ENCODE data around the gene DGKK. TPM values are rescaled to one million over a fixed set of nuclear protein-coding genes. Genes with fewer than 3 reads are reported as not detected.

DGKK gene
- total RNA-seq, result not detected

- H3K27me3 ChIP-seq (ENCODE audit: control insufficient read depth in 3 of 3, insufficient read depth in 3 of 3, low read length in 3 of 3), result peaks cover 33 to 78% (median 58%) of the 10 kb centered on the region in 3 donors
- H3K9me3 ChIP-seq (ENCODE audit: control insufficient read depth in 3 of 3, low read length in 3 of 3), result no peaks in the 10 kb centered on the region
- no peak within 1 kb of the TSS for H3K4me3 ChIP-seq (ENCODE audit: low read length in 3 of 3)
- no peak within 1 kb of the TSS for H3K27ac ChIP-seq (ENCODE audit: low read depth, low read length)
- no peak within 1 kb of the TSS for H3K9ac ChIP-seq (ENCODE audit: low read depth in 1 of 3, low read length in 3 of 3)
- no peaks in the 10 kb centered on the region for H3K36me3 ChIP-seq (ENCODE audit: control insufficient read depth in 3 of 3, insufficient read depth in 3 of 3, low read length in 3 of 3)
- H3K4me1 ChIP-seq (ENCODE audit: control insufficient read depth in 3 of 3, insufficient read depth in 3 of 3, low read length in 3 of 3), result peaks cover 0 to 3% (median 0%) of the 10 kb centered on the region in 3 donors
Measured at GRCh38 chrX:50470103-50471031, at the start of gene DGKK. DGKK (minus strand) TSS chrX:50470825; CDS start chrX:50470678, 147 bp downstream.

GRCh38 chrX:50514811-50515210, 44.2 kb upstream of the DGKK start:
- no peak overlapping the region for H3K9ac ChIP-seq (ENCODE audit: low read depth in 1 of 3, low read length in 3 of 3)
- no peak overlapping the region for H3K4me3 ChIP-seq (ENCODE audit: low read length in 3 of 3)
- H3K27ac ChIP-seq (ENCODE audit: low read depth, low read length), result no peak overlapping the region
- H3K36me3 ChIP-seq (ENCODE audit: control insufficient read depth in 3 of 3, insufficient read depth in 3 of 3, low read length in 3 of 3), result no peaks in the 10 kb centered on the region
- no peaks in the 10 kb centered on the region for H3K27me3 ChIP-seq (ENCODE audit: control insufficient read depth in 3 of 3, insufficient read depth in 3 of 3, low read length in 3 of 3)
- no peaks in the 10 kb centered on the region for H3K9me3 ChIP-seq (ENCODE audit: control insufficient read depth in 3 of 3, low read length in 3 of 3)
- no peaks in the 10 kb centered on the region for H3K4me1 ChIP-seq (ENCODE audit: control insufficient read depth in 3 of 3, insufficient read depth in 3 of 3, low read length in 3 of 3)

- H3K4me3 ChIP-seq (ENCODE audit: low read length in 3 of 3), result no peak overlapping the region
- H3K9ac ChIP-seq (ENCODE audit: low read depth in 1 of 3, low read length in 3 of 3), result no peak overlapping the region
- H3K27ac ChIP-seq (ENCODE audit: low read depth, low read length), result no peak overlapping the region
- H3K4me1 ChIP-seq (ENCODE audit: control insufficient read depth in 3 of 3, insufficient read depth in 3 of 3, low read length in 3 of 3), result no peaks in the 10 kb centered on the region
- H3K27me3 ChIP-seq (ENCODE audit: control insufficient read depth in 3 of 3, insufficient read depth in 3 of 3, low read length in 3 of 3), result peaks cover 0 to 5% (median 0%) of the 10 kb centered on the region in 3 donors
- H3K36me3 ChIP-seq (ENCODE audit: control insufficient read depth in 3 of 3, insufficient read depth in 3 of 3, low read length in 3 of 3), result no peaks in the 10 kb centered on the region
- H3K9me3 ChIP-seq (ENCODE audit: control insufficient read depth in 3 of 3, low read length in 3 of 3), result no peaks in the 10 kb centered on the region
Measured at GRCh38 chrX:50497114-50497513, 26.5 kb upstream of the DGKK start.

GRCh38 chrX:50495616-50496015, 25.0 kb upstream of the DGKK start:
- Histone ChIP-seq H3K9me3 (ENCODE audit: control insufficient read depth in 3 of 3, low read length in 3 of 3) (no peaks in the 10 kb centered on the region), H3K4me1 (ENCODE audit: control insufficient read depth in 3 of 3, insufficient read depth in 3 of 3, low read length in 3 of 3) (no peaks in the 10 kb centered on the region), H3K4me3 (ENCODE audit: low read length in 3 of 3) (no peak overlapping the region), H3K27ac (ENCODE audit: low read depth, low read length) (no peak overlapping the region), H3K36me3 (ENCODE audit: control insufficient read depth in 3 of 3, insufficient read depth in 3 of 3, low read length in 3 of 3) (no peaks in the 10 kb centered on the region), H3K27me3 (ENCODE audit: control insufficient read depth in 3 of 3, insufficient read depth in 3 of 3, low read length in 3 of 3) (peaks cover 0 to 5% (median 0%) of the 10 kb centered on the region in 3 donors), H3K9ac (ENCODE audit: low read depth in 1 of 3, low read length in 3 of 3) (no peak overlapping the region)

GRCh38 chrX:50492720-50493119, 22.1 kb upstream of the DGKK start:
- Histone ChIP-seq H3K27me3 (ENCODE audit: control insufficient read depth in 3 of 3, insufficient read depth in 3 of 3, low read length in 3 of 3) (peaks cover 0 to 5% (median 0%) of the 10 kb centered on the region in 3 donors), H3K9me3 (ENCODE audit: control insufficient read depth in 3 of 3, low read length in 3 of 3) (no peaks in the 10 kb centered on the region), H3K27ac (ENCODE audit: low read depth, low read length) (no peak overlapping the region), H3K9ac (ENCODE audit: low read depth in 1 of 3, low read length in 3 of 3) (no peak overlapping the region), H3K4me3 (ENCODE audit: low read length in 3 of 3) (no peak overlapping the region), H3K4me1 (ENCODE audit: control insufficient read depth in 3 of 3, insufficient read depth in 3 of 3, low read length in 3 of 3) (no peaks in the 10 kb centered on the region), H3K36me3 (ENCODE audit: control insufficient read depth in 3 of 3, insufficient read depth in 3 of 3, low read length in 3 of 3) (no peaks in the 10 kb centered on the region)

- no peak overlapping the region for H3K4me3 ChIP-seq (ENCODE audit: low read length in 3 of 3)
- H3K36me3 ChIP-seq (ENCODE audit: control insufficient read depth in 3 of 3, insufficient read depth in 3 of 3, low read length in 3 of 3), result no peaks in the 10 kb centered on the region
- H3K27ac ChIP-seq (ENCODE audit: low read depth, low read length), result no peak overlapping the region
- no peaks in the 10 kb centered on the region for H3K4me1 ChIP-seq (ENCODE audit: control insufficient read depth in 3 of 3, insufficient read depth in 3 of 3, low read length in 3 of 3)
- no peak overlapping the region for H3K9ac ChIP-seq (ENCODE audit: low read depth in 1 of 3, low read length in 3 of 3)
- H3K27me3 ChIP-seq (ENCODE audit: control insufficient read depth in 3 of 3, insufficient read depth in 3 of 3, low read length in 3 of 3), result peaks cover 0 to 3% (median 0%) of the 10 kb centered on the region in 3 donors
- peaks cover 0 to 2% (median 0%) of the 10 kb centered on the region in 3 donors for H3K9me3 ChIP-seq (ENCODE audit: control insufficient read depth in 3 of 3, low read length in 3 of 3)
Measured at GRCh38 chrX:50484662-50485061, 14.0 kb upstream of the DGKK start.

GRCh38 chrX:50483283-50483682, 12.7 kb upstream of the DGKK start:
- Histone ChIP-seq H3K36me3 (ENCODE audit: control insufficient read depth in 3 of 3, insufficient read depth in 3 of 3, low read length in 3 of 3) (no peaks in the 10 kb centered on the region), H3K27me3 (ENCODE audit: control insufficient read depth in 3 of 3, insufficient read depth in 3 of 3, low read length in 3 of 3) (peaks cover 0 to 3% (median 0%) of the 10 kb centered on the region in 3 donors), H3K9ac (ENCODE audit: low read depth in 1 of 3, low read length in 3 of 3) (no peak overlapping the region), H3K4me1 (ENCODE audit: control insufficient read depth in 3 of 3, insufficient read depth in 3 of 3, low read length in 3 of 3) (no peaks in the 10 kb centered on the region), H3K9me3 (ENCODE audit: control insufficient read depth in 3 of 3, low read length in 3 of 3) (peaks cover 0 to 2% (median 0%) of the 10 kb centered on the region in 3 donors), H3K4me3 (ENCODE audit: low read length in 3 of 3) (no peak overlapping the region), H3K27ac (ENCODE audit: low read depth, low read length) (no peak overlapping the region)

GRCh38 chrX:50475208-50475607, 4.6 kb upstream of the DGKK start:
- H3K9ac ChIP-seq (ENCODE audit: low read depth in 1 of 3, low read length in 3 of 3), result no peak overlapping the region
- peaks cover 19 to 42% (median 28%) of the 10 kb centered on the region in 3 donors for H3K27me3 ChIP-seq (ENCODE audit: control insufficient read depth in 3 of 3, insufficient read depth in 3 of 3, low read length in 3 of 3)
- H3K27ac ChIP-seq (ENCODE audit: low read depth, low read length), result no peak overlapping the region
- H3K4me3 ChIP-seq (ENCODE audit: low read length in 3 of 3), result no peak overlapping the region
- no peaks in the 10 kb centered on the region for H3K36me3 ChIP-seq (ENCODE audit: control insufficient read depth in 3 of 3, insufficient read depth in 3 of 3, low read length in 3 of 3)
- no peaks in the 10 kb centered on the region for H3K9me3 ChIP-seq (ENCODE audit: control insufficient read depth in 3 of 3, low read length in 3 of 3)
- peaks cover 0 to 3% (median 0%) of the 10 kb centered on the region in 3 donors for H3K4me1 ChIP-seq (ENCODE audit: control insufficient read depth in 3 of 3, insufficient read depth in 3 of 3, low read length in 3 of 3)

- peaks cover 0 to 3% (median 0%) of the 10 kb centered on the region in 3 donors for H3K4me1 ChIP-seq (ENCODE audit: control insufficient read depth in 3 of 3, insufficient read depth in 3 of 3, low read length in 3 of 3)
- H3K9me3 ChIP-seq (ENCODE audit: control insufficient read depth in 3 of 3, low read length in 3 of 3), result no peaks in the 10 kb centered on the region
- no peak overlapping the region for H3K27ac ChIP-seq (ENCODE audit: low read depth, low read length)
- H3K9ac ChIP-seq (ENCODE audit: low read depth in 1 of 3, low read length in 3 of 3), result no peak overlapping the region
- peaks cover 33 to 74% (median 55%) of the 10 kb centered on the region in 3 donors for H3K27me3 ChIP-seq (ENCODE audit: control insufficient read depth in 3 of 3, insufficient read depth in 3 of 3, low read length in 3 of 3)
- H3K36me3 ChIP-seq (ENCODE audit: control insufficient read depth in 3 of 3, insufficient read depth in 3 of 3, low read length in 3 of 3), result no peaks in the 10 kb centered on the region
- H3K4me3 ChIP-seq (ENCODE audit: low read length in 3 of 3), result no peak overlapping the region
Measured at GRCh38 chrX:50471390-50471789, 765 bp upstream of the DGKK start.

- H3K9me3 ChIP-seq (ENCODE audit: control insufficient read depth in 3 of 3, low read length in 3 of 3), result no peaks in the 10 kb centered on the region
- H3K27ac ChIP-seq (ENCODE audit: low read depth, low read length), result no peak overlapping the region
- H3K4me3 ChIP-seq (ENCODE audit: low read length in 3 of 3), result no peak overlapping the region
- H3K27me3 ChIP-seq (ENCODE audit: control insufficient read depth in 3 of 3, insufficient read depth in 3 of 3, low read length in 3 of 3), result peaks cover 36 to 74% (median 57%) of the 10 kb centered on the region in 3 donors
- no peaks in the 10 kb centered on the region for H3K36me3 ChIP-seq (ENCODE audit: control insufficient read depth in 3 of 3, insufficient read depth in 3 of 3, low read length in 3 of 3)
- peaks cover 0 to 3% (median 0%) of the 10 kb centered on the region in 3 donors for H3K4me1 ChIP-seq (ENCODE audit: control insufficient read depth in 3 of 3, insufficient read depth in 3 of 3, low read length in 3 of 3)
- H3K9ac ChIP-seq (ENCODE audit: low read depth in 1 of 3, low read length in 3 of 3), result no peak overlapping the region
Measured at GRCh38 chrX:50469206-50469605, 1.4 kb downstream of the DGKK start.
